Neural crest cell (in vitro differentiated cells): ENCODE data around the gene MRE11. TPM values are rescaled to one million over a fixed set of nuclear protein-coding genes. Genes with fewer than 3 reads are reported as not detected.

Experiments used
- DNase-seq: peaks from one replicate; pipeline ENCODE4 v3.0.0; 2021; ENCODE audit warnings: low read depth, mixed read lengths, low spot score
- H3K27ac Mint-ChIP-seq: one replicate; pipeline ENCODE4 v1.8.0; 2021; ENCODE audit warnings: mild to moderate bottlenecking, mixed read lengths; ENCODE audit not compliant: unreplicated experiment
- H3K27me3 Mint-ChIP-seq: 2 replicates; pipeline ENCODE4 v1.8.0; 2021; ENCODE audit warnings: low read depth, mild to moderate bottlenecking, mixed read lengths
- H3K36me3 Mint-ChIP-seq: 2 replicates; pipeline ENCODE4 v1.8.0; 2021; ENCODE audit warnings: low read depth, mild to moderate bottlenecking, mixed read lengths
- H3K4me1 Mint-ChIP-seq: 2 replicates; pipeline ENCODE4 v1.8.0; 2021; ENCODE audit warnings: mixed read lengths
- H3K4me3 Mint-ChIP-seq: one replicate; pipeline ENCODE4 v1.8.0; 2021; ENCODE audit warnings: mild to moderate bottlenecking, mixed read lengths
- H3K9me3 Mint-ChIP-seq: 2 replicates; pipeline ENCODE4 v1.8.0; 2021; ENCODE audit warnings: mixed read lengths
- total RNA-seq: library from RNA; stranded (reverse); gene quantifications from 2 replicates; pipeline ENCODE4 v1.2.1, GENCODE V29; 2021
- TF ChIP-seq, protein P1 (sequence below): fragments of 200-600 bp; sonication (generic); conservative IDR thresholded peaks from 2 replicates; pipeline ENCODE4 v1.5.0; 2021; ENCODE audit warnings: antibody characterized with exemption, mild to moderate bottlenecking

The MRE11 gene
- total RNA-seq, 1 donor from 2014 or later, result 39.4 TPM

- Mint-ChIP-seq H3K27ac (no peak overlapping the region), H3K27me3 (peaks cover 4% of the 10 kb centered on the region), H3K4me1 (no peaks in the 10 kb centered on the region), H3K36me3 (no peaks in the 10 kb centered on the region), H3K9me3 (peaks cover 2% of the 10 kb centered on the region), H3K4me3 (no peak overlapping the region)
- DNase-seq, result no peak
- TF ChIP-seq, protein P1, sequence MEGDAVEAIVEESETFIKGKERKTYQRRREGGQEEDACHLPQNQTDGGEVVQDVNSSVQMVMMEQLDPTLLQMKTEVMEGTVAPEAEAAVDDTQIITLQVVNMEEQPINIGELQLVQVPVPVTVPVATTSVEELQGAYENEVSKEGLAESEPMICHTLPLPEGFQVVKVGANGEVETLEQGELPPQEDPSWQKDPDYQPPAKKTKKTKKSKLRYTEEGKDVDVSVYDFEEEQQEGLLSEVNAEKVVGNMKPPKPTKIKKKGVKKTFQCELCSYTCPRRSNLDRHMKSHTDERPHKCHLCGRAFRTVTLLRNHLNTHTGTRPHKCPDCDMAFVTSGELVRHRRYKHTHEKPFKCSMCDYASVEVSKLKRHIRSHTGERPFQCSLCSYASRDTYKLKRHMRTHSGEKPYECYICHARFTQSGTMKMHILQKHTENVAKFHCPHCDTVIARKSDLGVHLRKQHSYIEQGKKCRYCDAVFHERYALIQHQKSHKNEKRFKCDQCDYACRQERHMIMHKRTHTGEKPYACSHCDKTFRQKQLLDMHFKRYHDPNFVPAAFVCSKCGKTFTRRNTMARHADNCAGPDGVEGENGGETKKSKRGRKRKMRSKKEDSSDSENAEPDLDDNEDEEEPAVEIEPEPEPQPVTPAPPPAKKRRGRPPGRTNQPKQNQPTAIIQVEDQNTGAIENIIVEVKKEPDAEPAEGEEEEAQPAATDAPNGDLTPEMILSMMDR, result no peak
Measured at GRCh38 chr11:94533206-94533605, 39.6 kb upstream of the MRE11 start.

DNA sequence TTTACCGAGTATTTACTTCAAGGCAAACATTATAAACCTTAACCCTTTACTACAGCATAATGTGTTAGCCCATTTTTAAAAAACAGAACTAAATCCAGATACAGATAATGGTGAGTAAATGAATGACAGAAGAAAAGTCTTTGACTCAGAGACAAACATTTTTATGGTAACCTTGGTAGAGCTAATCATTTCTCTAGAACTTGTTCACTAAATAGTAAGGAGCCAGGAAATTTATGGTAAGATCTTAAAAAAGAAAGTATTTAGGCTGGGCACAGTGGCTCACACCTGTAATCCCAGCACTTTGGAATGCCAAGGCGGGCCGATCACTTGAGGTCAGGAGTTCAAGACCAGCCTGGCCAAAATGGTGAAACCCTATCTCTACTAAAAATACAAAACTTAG is 38.6 kb upstream of the MRE11 start:
- no peak overlapping the region for H3K27ac Mint-ChIP-seq
- peaks cover 2% of the 10 kb centered on the region for H3K9me3 Mint-ChIP-seq
- TF ChIP-seq, protein P1, result no peak
- no peaks in the 10 kb centered on the region for H3K4me1 Mint-ChIP-seq
- peaks cover 4% of the 10 kb centered on the region for H3K27me3 Mint-ChIP-seq
- no peaks in the 10 kb centered on the region for H3K36me3 Mint-ChIP-seq
- no peak for DNase-seq
- no peak overlapping the region for H3K4me3 Mint-ChIP-seq

- Mint-ChIP-seq H3K4me1 (no peaks in the 10 kb centered on the region), H3K27me3 (peaks cover 8% of the 10 kb centered on the region), H3K27ac (no peak overlapping the region), H3K4me3 (no peak overlapping the region), H3K9me3 (peaks cover 2% of the 10 kb centered on the region), H3K36me3 (no peaks in the 10 kb centered on the region)
- TF ChIP-seq, protein P1, result no peak
- DNase-seq, result no peak
Measured at GRCh38 chr11:94528551-94528950, 34.9 kb upstream of the MRE11 start.

- TF ChIP-seq, protein P1, result no peak
- Mint-ChIP-seq H3K36me3 (no peaks in the 10 kb centered on the region), H3K4me1 (no peaks in the 10 kb centered on the region), H3K27me3 (peaks cover 8% of the 10 kb centered on the region), H3K27ac (no peak overlapping the region), H3K9me3 (peaks cover 2% of the 10 kb centered on the region), H3K4me3 (no peak overlapping the region)
- DNase-seq, result no peak
Measured at GRCh38 chr11:94526645-94527438, 33.2 kb upstream of the MRE11 start.

- no peaks in the 10 kb centered on the region for H3K36me3 Mint-ChIP-seq
- no peak overlapping the region for H3K4me3 Mint-ChIP-seq
- H3K27me3 Mint-ChIP-seq, result peaks cover 8% of the 10 kb centered on the region
- no peak for DNase-seq
- no peaks in the 10 kb centered on the region for H3K4me1 Mint-ChIP-seq
- H3K27ac Mint-ChIP-seq, result no peak overlapping the region
- H3K9me3 Mint-ChIP-seq, result no peaks in the 10 kb centered on the region
- TF ChIP-seq, protein P1, result no peak
Measured at GRCh38 chr11:94525546-94526324, 32.1 kb upstream of the MRE11 start.
